Upper lobe of left lung (tissue), 4 donors: Measurements from ENCODE around the gene FRY.

Source experiments
- EP300 ChIP-seq, 4 donors: sonication (generic); formaldehyde crosslinking; IDR thresholded peaks; one replicate each; pipeline ENCODE4 v1.5.1; 2017; ENCODE audit warnings: antibody characterized with exemption in 4 of 4, control low read depth in 2 of 4
- POLR2A ChIP-seq, 4 donors: fragments of 450-650 bp; IDR thresholded peaks; one replicate each; pipeline ENCODE4 v1.5.1; 2016 to 2017; ENCODE audit warnings: antibody characterized with exemption in 4 of 4, mild to moderate bottlenecking in 2 of 4
- POLR2AphosphoS5 ChIP-seq, 2 donors: sonication (generic); formaldehyde crosslinking; IDR thresholded peaks; one replicate each; pipeline ENCODE4 v1.5.1; 2017; ENCODE audit warnings: antibody characterized with exemption in 2 of 2
- TF ChIP-seq, protein P1 (sequence below), 6 experiments: fragments of 450-650 bp in 4 of 6; fragments of 200-600 bp in 2 of 6; sonication (generic) in 2 of 6; IDR thresholded peaks; one replicate each; pipeline ENCODE4 v1.5.1; 2016 to 2019; ENCODE audit warnings: antibody characterized with exemption in 6 of 6

DNA sequence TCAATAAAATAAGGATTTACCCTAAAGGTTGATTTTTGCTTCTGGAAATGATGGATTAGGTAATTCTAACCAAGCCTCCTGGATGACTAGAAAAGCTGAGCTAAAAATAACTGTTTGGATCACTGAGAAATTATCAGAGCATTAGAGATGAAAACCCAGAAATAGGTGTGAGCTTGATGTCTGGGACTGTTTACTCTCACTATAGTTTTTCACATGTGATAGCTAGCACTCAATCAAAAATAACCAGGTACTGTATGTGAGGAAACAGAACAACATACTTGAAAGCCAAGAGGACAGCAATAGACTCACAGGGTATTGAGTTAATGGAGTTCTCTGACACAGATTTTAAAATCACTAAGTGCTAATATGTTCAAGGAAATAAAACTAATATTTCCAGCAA is 274.1 kb downstream of the FRY start:
- TF ChIP-seq, protein P1, sequence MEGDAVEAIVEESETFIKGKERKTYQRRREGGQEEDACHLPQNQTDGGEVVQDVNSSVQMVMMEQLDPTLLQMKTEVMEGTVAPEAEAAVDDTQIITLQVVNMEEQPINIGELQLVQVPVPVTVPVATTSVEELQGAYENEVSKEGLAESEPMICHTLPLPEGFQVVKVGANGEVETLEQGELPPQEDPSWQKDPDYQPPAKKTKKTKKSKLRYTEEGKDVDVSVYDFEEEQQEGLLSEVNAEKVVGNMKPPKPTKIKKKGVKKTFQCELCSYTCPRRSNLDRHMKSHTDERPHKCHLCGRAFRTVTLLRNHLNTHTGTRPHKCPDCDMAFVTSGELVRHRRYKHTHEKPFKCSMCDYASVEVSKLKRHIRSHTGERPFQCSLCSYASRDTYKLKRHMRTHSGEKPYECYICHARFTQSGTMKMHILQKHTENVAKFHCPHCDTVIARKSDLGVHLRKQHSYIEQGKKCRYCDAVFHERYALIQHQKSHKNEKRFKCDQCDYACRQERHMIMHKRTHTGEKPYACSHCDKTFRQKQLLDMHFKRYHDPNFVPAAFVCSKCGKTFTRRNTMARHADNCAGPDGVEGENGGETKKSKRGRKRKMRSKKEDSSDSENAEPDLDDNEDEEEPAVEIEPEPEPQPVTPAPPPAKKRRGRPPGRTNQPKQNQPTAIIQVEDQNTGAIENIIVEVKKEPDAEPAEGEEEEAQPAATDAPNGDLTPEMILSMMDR (IDR thresholded peaks at IDR 0.05): no peak
- TF ChIP-seq POLR2A (IDR thresholded peaks at IDR 0.05) (no peak), EP300 (IDR thresholded peaks at IDR 0.05) (no peak), POLR2AphosphoS5 (IDR thresholded peaks at IDR 0.05) (no peak)
